DOHH2 (cell line): ENCODE results near the gene PPP1R14B.

Experiments used
- H3F3A ChIP-seq: fragments of 200-600 bp; sonication (generic), shearing (Covaris generic); 2 replicates; pipeline ENCODE4 v1.6.0; 2016; ENCODE audit warnings: antibody characterized with exemption, mild to moderate bottlenecking; ENCODE audit not compliant: control insufficient read depth, insufficient read depth
- H3K27ac ChIP-seq: fragments of 200-600 bp; sonication (generic); 2 replicates; pipeline ENCODE4 v1.5.1; 2014; ENCODE audit warnings: low read depth, mild to moderate bottlenecking, low read length, moderate library complexity
- H3K27me3 ChIP-seq: fragments of 200-600 bp; sonication (generic); 2 replicates; pipeline ENCODE4 v1.6.1; 2014; ENCODE audit warnings: mild to moderate bottlenecking, low read length, mixed read lengths; ENCODE audit not compliant: control insufficient read depth
- H3K36me3 ChIP-seq: fragments of 200-600 bp; sonication (generic); 2 replicates; pipeline ENCODE4 v1.6.1; 2014; ENCODE audit warnings: mild to moderate bottlenecking, low read length, moderate library complexity, mixed read lengths; ENCODE audit not compliant: control insufficient read depth
- H3K4me1 ChIP-seq: fragments of 200-600 bp; sonication (generic); 2 replicates; pipeline ENCODE4 v1.6.1; 2014; ENCODE audit warnings: mild to moderate bottlenecking, low read length, mixed read lengths; ENCODE audit not compliant: control insufficient read depth
- H3K4me2 ChIP-seq: fragments of 200-600 bp; sonication (generic); 2 replicates; pipeline ENCODE4 v1.6.0; 2014; ENCODE audit warnings: mild to moderate bottlenecking, low read length, moderate library complexity
- H3K4me3 ChIP-seq: fragments of 200-600 bp; sonication (generic); 2 replicates; pipeline ENCODE4 v1.5.1; 2014; ENCODE audit warnings: mild to moderate bottlenecking, low read length, mixed read lengths
- H3K79me2 ChIP-seq: fragments of 200-600 bp; sonication (generic); 2 replicates; pipeline ENCODE4 v1.6.1; 2014; ENCODE audit warnings: mild to moderate bottlenecking, low read length, mixed read lengths; ENCODE audit not compliant: control insufficient read depth
- H3K9me2 ChIP-seq: fragments of 200-600 bp; sonication (generic); replicated peaks from 2 replicates; pipeline ENCODE4 v1.6.1; 2014; ENCODE audit warnings: mild to moderate bottlenecking, low read length, mixed read lengths; ENCODE audit not compliant: control insufficient read depth
- H3K9me3 ChIP-seq: fragments of 200-600 bp; sonication (generic); 2 replicates; pipeline ENCODE4 v1.6.1; 2014; ENCODE audit warnings: antibody characterized with exemption, low read length, mixed read lengths; ENCODE audit not compliant: control insufficient read depth, insufficient read depth
- H4K20me1 ChIP-seq: fragments of 200-600 bp; sonication (generic); 2 replicates; pipeline ENCODE4 v1.6.0; 2014; ENCODE audit warnings: low read depth, mild to moderate bottlenecking, antibody characterized with exemption, low read length, moderate library complexity; ENCODE audit not compliant: control insufficient read depth, insufficient read depth
- CTCF ChIP-seq: fragments of 200-600 bp; sonication (generic); IDR thresholded peaks from one replicate; pipeline ENCODE4 v1.5.1; 2014; ENCODE audit warnings: antibody characterized with exemption, mild to moderate bottlenecking, low read depth, low read length; ENCODE audit not compliant: poor library complexity, severe bottlenecking
- EZH2phosphoT487 ChIP-seq: fragments of 200-600 bp; sonication (generic); IDR thresholded peaks from 2 replicates; pipeline ENCODE4 v1.6.1; 2017; ENCODE audit warnings: borderline replicate concordance, mild to moderate bottlenecking, antibody characterized with exemption, low read length, moderate library complexity, mixed read lengths

Gene PPP1R14B

GRCh38 chr11:64294774-64295173 is 48.0 kb upstream of the PPP1R14B start:
- Histone ChIP-seq H3F3A (no peaks in the 10 kb centered on the region), H3K36me3 (no peaks in the 10 kb centered on the region), H3K9me2 (no peaks in the 10 kb centered on the region), H3K27ac (no peak overlapping the region), H3K4me3 (no peak overlapping the region), H3K79me2 (no peaks in the 10 kb centered on the region), H4K20me1 (no peaks in the 10 kb centered on the region), H3K27me3 (peaks cover 84% of the 10 kb centered on the region), H3K4me1 (peaks cover under 1% of the 10 kb centered on the region; the same call in 1 of the 2 replicates), H3K9me3 (no peaks in the 10 kb centered on the region), H3K4me2 (no peak overlapping the region)
- TF ChIP-seq EZH2phosphoT487, result no peak
- TF ChIP-seq CTCF, result no peak

- H3K79me2 ChIP-seq, result no peaks in the 10 kb centered on the region
- H3K9me3 ChIP-seq, result no peaks in the 10 kb centered on the region
- peaks cover 64% of the 10 kb centered on the region for H3K27me3 ChIP-seq
- H3F3A ChIP-seq, result no peaks in the 10 kb centered on the region
- H3K4me1 ChIP-seq, result no peaks in the 10 kb centered on the region
- no peak for TF ChIP-seq CTCF
- TF ChIP-seq EZH2phosphoT487, result no peak
- no peaks in the 10 kb centered on the region for H3K9me2 ChIP-seq
- no peaks in the 10 kb centered on the region for H3K36me3 ChIP-seq
- no peak overlapping the region for H3K4me2 ChIP-seq
- no peaks in the 10 kb centered on the region for H4K20me1 ChIP-seq
- no peak overlapping the region for H3K27ac ChIP-seq
- H3K4me3 ChIP-seq, result no peak overlapping the region
Measured at GRCh38 chr11:64292460-64293254, 45.9 kb upstream of the PPP1R14B start.

- no peaks in the 10 kb centered on the region for H3K4me1 ChIP-seq
- TF ChIP-seq CTCF (no peak), EZH2phosphoT487 (peak; percentile 33; the same call in 1 of the 2 replicates)
- H3K79me2 ChIP-seq, result no peaks in the 10 kb centered on the region
- H3K4me2 ChIP-seq, result no peak overlapping the region
- no peaks in the 10 kb centered on the region for H4K20me1 ChIP-seq
- no peak overlapping the region for H3K4me3 ChIP-seq
- no peaks in the 10 kb centered on the region for H3K36me3 ChIP-seq
- peaks cover 57% of the 10 kb centered on the region for H3K27me3 ChIP-seq
- no peaks in the 10 kb centered on the region for H3K9me2 ChIP-seq
- H3F3A ChIP-seq, result no peaks in the 10 kb centered on the region
- H3K27ac ChIP-seq, result no peak overlapping the region
- H3K9me3 ChIP-seq, result no peaks in the 10 kb centered on the region
Measured at GRCh38 chr11:64291752-64292459, 45.2 kb upstream of the PPP1R14B start.
